Activated naive CD4-positive, alpha-beta T cell treated with anti-CD3 and anti-CD28 coated beads for 36 hours (primary cell): Measurements from ENCODE around the gene GNAQ. TPM values are rescaled to one million over a fixed set of nuclear protein-coding genes. Genes with fewer than 3 reads are reported as not detected.

Source experiments
- CTCF ChIA-PET: fragments of 350-600 bp; sonication (Branson Sonifier 250); formaldehyde crosslinking; loops from one replicate; lab custom pipeline; 2021; ENCODE audit warnings: antibody characterized with exemption; lab: Charles Lee
- DNase-seq: peaks from one replicate; pipeline ENCODE4 v3.0.0-alpha.2; 2020
- H3K27ac Mint-ChIP-seq: one replicate; pipeline ENCODE4 v1.8.0; 2021; ENCODE audit warnings: mild to moderate bottlenecking, mixed read lengths
- H3K27me3 Mint-ChIP-seq: one replicate; pipeline ENCODE4 v1.8.0; 2021; ENCODE audit warnings: low read depth, mixed read lengths
- H3K36me3 Mint-ChIP-seq: one replicate; pipeline ENCODE4 v1.8.0; 2021; ENCODE audit warnings: low read depth, mixed read lengths
- H3K4me1 Mint-ChIP-seq: one replicate; pipeline ENCODE4 v1.8.0; 2021; ENCODE audit warnings: low read depth, mixed read lengths
- H3K4me3 Mint-ChIP-seq: one replicate; pipeline ENCODE4 v1.8.0; 2021; ENCODE audit warnings: mild to moderate bottlenecking, moderate library complexity, mixed read lengths
- H3K9me3 Mint-ChIP-seq: one replicate; pipeline ENCODE4 v1.8.0; 2021; ENCODE audit warnings: mixed read lengths
- intact Hi-C: fragments of 100-400 bp; cut with micrococcal nuclease; formaldehyde crosslinking; loops from one replicate; pipeline ENCODE4 v1.15.1; 2023
- total RNA-seq, 2 experiments: library from RNA; stranded (reverse); gene quantifications; one replicate each; pipeline ENCODE4 v1.2.3, GENCODE V29; 2021

The GNAQ gene
- total RNA-seq, 2 experiments from 2014 or later = 22.4 to 22.7 TPM

GRCh38 chr9:77843871-77844155 is 187.8 kb downstream of the GNAQ start:
- no peak for DNase-seq
- H3K27me3 Mint-ChIP-seq = no peaks in the 10 kb centered on the region
- CTCF ChIA-PET = interaction anchor here (3.6 kb wide), 1 partner anchor 191 kb away, joined by 24 read pairs; no protein-coding TSS in a partner anchor
- H3K4me3 Mint-ChIP-seq = no peak overlapping the region
- no peaks in the 10 kb centered on the region for H3K9me3 Mint-ChIP-seq
- H3K36me3 Mint-ChIP-seq = no peaks in the 10 kb centered on the region
- intact Hi-C loops = loop anchor here (2.0 to 10.0 kb wide), 3 partner anchors 133 to 371 kb away; no protein-coding TSS in a partner anchor
- peaks cover 22% of the 10 kb centered on the region for H3K4me1 Mint-ChIP-seq
- H3K27ac Mint-ChIP-seq = no peak overlapping the region

- intact Hi-C loops = loop anchor here (2.0 to 10.0 kb wide), 3 partner anchors 134 to 372 kb away; no protein-coding TSS in a partner anchor
- Mint-ChIP-seq H3K4me1 (peaks cover 19% of the 10 kb centered on the region), H3K36me3 (no peaks in the 10 kb centered on the region), H3K27ac (no peak overlapping the region), H3K9me3 (no peaks in the 10 kb centered on the region), H3K27me3 (no peaks in the 10 kb centered on the region), H3K4me3 (no peak overlapping the region)
- CTCF ChIA-PET = interaction anchor here (3.6 kb wide), 1 partner anchor 191 kb away, joined by 24 read pairs; no protein-coding TSS in a partner anchor
- DNase-seq = no peak
These were observed 188.3 kb downstream of the GNAQ start for GRCh38 chr9:77843076-77843870.

DNA sequence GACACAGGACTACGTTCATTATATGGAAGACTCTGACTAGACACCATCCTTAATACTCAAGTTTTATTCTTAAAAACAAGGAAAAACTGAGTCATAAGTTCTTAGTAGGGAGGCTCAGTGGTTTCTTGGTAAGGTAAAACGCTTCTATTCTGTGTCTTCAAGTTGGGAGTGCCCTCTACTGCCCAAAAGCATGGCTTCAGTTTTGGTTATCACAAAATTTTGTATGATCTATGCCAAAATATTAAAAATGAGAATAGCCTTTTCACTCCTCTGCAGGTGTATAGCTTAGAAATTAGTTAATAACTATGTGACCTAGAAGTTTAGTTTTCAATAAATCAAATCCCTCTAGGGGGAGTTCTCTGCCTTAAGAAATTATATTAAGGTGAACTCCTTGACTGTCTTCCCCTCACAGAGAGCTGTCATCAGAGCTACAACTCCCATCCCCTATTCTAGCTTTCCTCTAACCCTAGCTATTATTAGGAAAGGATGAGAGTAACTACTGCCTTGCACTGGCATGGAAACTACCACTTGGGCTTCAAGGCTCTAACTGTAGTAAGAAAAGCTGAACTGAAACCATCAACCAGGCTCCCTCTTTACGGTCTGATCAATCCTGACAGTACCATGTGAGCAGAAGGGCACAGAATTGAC is 189.7 kb downstream of the GNAQ start:
- Mint-ChIP-seq H3K36me3 (no peaks in the 10 kb centered on the region), H3K27ac (no peak overlapping the region), H3K4me1 (peaks cover 7% of the 10 kb centered on the region), H3K27me3 (no peaks in the 10 kb centered on the region), H3K4me3 (no peak overlapping the region), H3K9me3 (no peaks in the 10 kb centered on the region)
- no peak for DNase-seq
- intact Hi-C loops = loop anchor here (1.0 to 10.0 kb wide), 5 partner anchors 135 to 409 kb away; no protein-coding TSS in a partner anchor
- CTCF ChIA-PET = interaction anchor here (0.6 to 3.6 kb wide), 12 partner anchors 12 to 384 kb away, joined by 3 to 24 read pairs (median 3); no protein-coding TSS in a partner anchor

GRCh38 chr9:77839459-77840140 is 192.0 kb downstream of the GNAQ start:
- Mint-ChIP-seq H3K9me3 (no peaks in the 10 kb centered on the region), H3K36me3 (no peaks in the 10 kb centered on the region), H3K27ac (no peak overlapping the region), H3K4me3 (no peak overlapping the region), H3K27me3 (no peaks in the 10 kb centered on the region), H3K4me1 (peaks cover 7% of the 10 kb centered on the region)
- CTCF ChIA-PET = no interaction called here
- intact Hi-C loops = loop anchor here (2.0 to 10.0 kb wide), 3 partner anchors 138 to 407 kb away; no protein-coding TSS in a partner anchor
- no peak for DNase-seq

DNA sequence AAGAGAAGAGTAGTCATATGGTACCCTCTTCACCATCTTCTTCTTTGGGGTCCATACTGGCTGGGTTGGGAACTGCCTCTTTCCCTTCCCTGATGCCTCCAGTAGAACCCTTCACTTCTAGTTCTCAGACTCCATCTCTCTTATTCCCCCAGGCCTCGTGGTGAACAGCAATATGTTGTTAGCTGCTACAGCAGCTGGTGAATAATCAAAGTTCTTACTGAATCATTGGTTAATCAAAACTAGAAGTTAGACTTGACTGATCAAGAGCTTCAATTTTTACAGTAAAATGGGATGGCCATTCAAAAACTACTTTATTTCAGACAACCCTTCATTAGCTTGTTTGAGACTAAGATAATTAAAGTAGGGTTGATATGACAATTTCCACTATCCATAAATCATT is 192.6 kb downstream of the GNAQ start:
- H3K27ac Mint-ChIP-seq = no peak overlapping the region
- CTCF ChIA-PET = no interaction called here
- intact Hi-C loops = no loop called here
- H3K4me3 Mint-ChIP-seq = no peak overlapping the region
- H3K36me3 Mint-ChIP-seq = no peaks in the 10 kb centered on the region
- DNase-seq = no peak
- H3K9me3 Mint-ChIP-seq = no peaks in the 10 kb centered on the region
- H3K4me1 Mint-ChIP-seq = peaks cover 7% of the 10 kb centered on the region
- H3K27me3 Mint-ChIP-seq = no peaks in the 10 kb centered on the region

DNA sequence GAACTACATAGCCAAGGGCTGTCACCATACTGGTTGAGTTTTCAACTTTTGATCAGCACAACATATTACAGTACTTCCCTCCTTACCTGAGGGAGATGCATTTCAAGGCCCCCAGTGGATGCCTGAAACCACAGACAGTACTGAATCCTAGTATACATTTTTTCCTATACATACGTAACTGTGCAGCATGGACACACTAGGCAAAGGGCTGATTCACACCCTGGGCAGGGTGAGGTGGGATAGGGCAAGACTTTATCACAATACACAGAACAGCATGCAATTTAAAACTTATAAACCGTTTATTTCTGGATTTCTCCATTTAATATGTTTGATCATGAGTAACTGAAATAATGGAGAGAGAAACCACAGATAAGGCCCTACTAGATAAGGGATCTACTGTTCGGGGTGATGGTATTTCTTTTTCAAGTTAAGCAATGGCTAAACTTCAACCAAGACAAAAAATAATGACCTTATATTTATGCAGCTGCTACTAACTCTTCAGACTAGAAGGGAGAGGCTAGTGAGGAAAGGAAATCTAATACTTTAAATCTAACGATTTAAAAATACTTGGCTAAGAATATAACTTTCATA is 196.6 kb downstream of the GNAQ start:
- no peak for DNase-seq
- no peak overlapping the region for H3K4me3 Mint-ChIP-seq
- H3K27ac Mint-ChIP-seq = no peak overlapping the region
- no peaks in the 10 kb centered on the region for H3K9me3 Mint-ChIP-seq
- peaks cover 16% of the 10 kb centered on the region for H3K4me1 Mint-ChIP-seq
- CTCF ChIA-PET = interaction anchor here (1.3 kb wide), 1 partner anchor 286 kb away, joined by 5 read pairs; no protein-coding TSS in a partner anchor
- no peaks in the 10 kb centered on the region for H3K27me3 Mint-ChIP-seq
- no peaks in the 10 kb centered on the region for H3K36me3 Mint-ChIP-seq
- intact Hi-C loops = no loop called here

GRCh38 chr9:77833561-77834429 is 197.8 kb downstream of the GNAQ start:
- Mint-ChIP-seq H3K4me1 (peaks cover 13% of the 10 kb centered on the region), H3K9me3 (no peaks in the 10 kb centered on the region), H3K36me3 (no peaks in the 10 kb centered on the region), H3K27me3 (no peaks in the 10 kb centered on the region), H3K4me3 (no peak overlapping the region), H3K27ac (no peak overlapping the region)
- CTCF ChIA-PET = no interaction called here
- DNase-seq = no peak
- intact Hi-C loops = no loop called here

DNA sequence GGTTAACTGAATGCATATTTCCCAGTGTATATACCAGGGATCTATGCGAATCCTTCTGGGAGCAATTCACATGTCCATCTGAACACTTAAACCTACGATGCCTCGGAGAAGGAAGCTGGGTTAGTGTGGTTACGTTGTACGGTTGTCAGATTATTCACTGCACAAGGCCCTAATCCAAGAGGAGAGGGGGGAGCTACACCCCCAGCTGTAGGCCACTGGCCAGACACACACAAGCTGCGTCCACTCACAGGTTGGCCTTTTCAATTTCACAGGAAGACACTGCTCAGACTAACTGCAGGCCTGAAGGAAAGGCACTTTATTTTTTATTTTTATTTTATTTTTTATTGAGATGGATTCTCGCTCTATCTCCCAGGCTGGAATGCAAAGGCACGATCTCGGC is 199.0 kb downstream of the GNAQ start:
- Mint-ChIP-seq H3K9me3 (no peaks in the 10 kb centered on the region), H3K4me3 (no peak overlapping the region), H3K4me1 (peaks cover 18% of the 10 kb centered on the region), H3K36me3 (no peaks in the 10 kb centered on the region), H3K27ac (no peak overlapping the region), H3K27me3 (no peaks in the 10 kb centered on the region)
- DNase-seq = no peak
- CTCF ChIA-PET = interaction anchor here (1.9 kb wide), 1 partner anchor 203 kb away, joined by 6 read pairs; no protein-coding TSS in a partner anchor
- intact Hi-C loops = no loop called here

DNA sequence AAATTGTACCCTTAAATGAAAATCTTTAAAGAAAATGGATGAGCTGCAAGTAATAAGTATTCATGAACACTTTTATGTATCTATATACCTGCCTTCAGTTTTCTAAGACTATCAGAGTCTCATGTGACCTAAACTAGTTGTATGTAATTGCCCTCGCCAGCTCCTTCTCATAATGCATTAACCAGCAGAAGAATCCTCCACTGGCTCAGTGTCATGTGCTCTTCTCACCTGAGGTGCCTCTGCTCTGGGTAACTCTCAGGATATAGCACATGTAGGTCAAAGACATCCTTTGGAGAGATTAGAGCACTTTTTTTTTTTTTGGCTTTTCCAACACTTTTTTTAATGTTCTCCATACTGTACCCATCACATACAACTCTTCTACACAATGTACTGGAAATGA is 199.8 kb downstream of the GNAQ start:
- intact Hi-C loops = no loop called here
- DNase-seq = no peak
- H3K9me3 Mint-ChIP-seq = no peaks in the 10 kb centered on the region
- no peaks in the 10 kb centered on the region for H3K27me3 Mint-ChIP-seq
- H3K36me3 Mint-ChIP-seq = no peaks in the 10 kb centered on the region
- H3K4me1 Mint-ChIP-seq = peaks cover 22% of the 10 kb centered on the region
- no peak overlapping the region for H3K4me3 Mint-ChIP-seq
- CTCF ChIA-PET = interaction anchor here (1.0 to 1.9 kb wide), 2 partner anchors 94 to 204 kb away, joined by 4 to 6 read pairs; no protein-coding TSS in a partner anchor
- H3K27ac Mint-ChIP-seq = no peak overlapping the region

DNA sequence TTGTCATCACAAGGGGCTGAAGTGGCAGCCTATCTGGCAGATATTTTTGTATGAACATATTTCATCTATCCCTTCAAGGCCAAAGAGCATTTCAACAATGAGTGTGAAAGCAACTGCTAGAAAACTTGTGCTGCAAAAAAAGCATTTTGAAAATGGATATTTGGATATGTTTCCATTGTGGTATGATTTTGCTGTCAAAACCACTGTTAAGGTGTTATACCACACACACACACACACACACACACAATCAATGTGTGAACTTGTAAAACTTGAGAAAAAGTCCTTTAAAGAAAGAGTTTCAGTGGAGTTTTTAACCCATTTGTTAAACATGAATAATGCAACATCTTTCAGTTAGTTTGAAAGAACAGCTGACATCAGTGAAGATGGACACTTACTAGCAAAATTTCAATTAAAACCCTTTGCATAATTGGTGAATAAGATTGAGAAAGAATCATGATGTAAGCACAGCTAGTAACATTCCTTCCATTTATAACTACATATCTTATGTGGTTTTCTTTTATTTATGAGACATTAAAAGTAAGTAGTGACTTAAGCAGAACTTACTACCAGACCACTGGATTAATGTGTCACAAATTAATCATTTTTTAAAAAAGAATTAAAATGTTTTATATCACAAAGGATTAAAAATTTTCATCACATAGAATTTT is 200.9 kb downstream of the GNAQ start:
- no peak overlapping the region for H3K27ac Mint-ChIP-seq
- peaks cover 22% of the 10 kb centered on the region for H3K4me1 Mint-ChIP-seq
- H3K27me3 Mint-ChIP-seq = no peaks in the 10 kb centered on the region
- CTCF ChIA-PET = interaction anchor here (0.7 kb wide), 1 partner anchor 374 kb away, joined by 3 read pairs; no protein-coding TSS in a partner anchor
- DNase-seq = no peak
- no peaks in the 10 kb centered on the region for H3K9me3 Mint-ChIP-seq
- H3K4me3 Mint-ChIP-seq = no peak overlapping the region
- H3K36me3 Mint-ChIP-seq = no peaks in the 10 kb centered on the region
- intact Hi-C loops = no loop called here

- peaks cover 22% of the 10 kb centered on the region for H3K4me1 Mint-ChIP-seq
- CTCF ChIA-PET = interaction anchor here (1.2 to 1.7 kb wide), 2 partner anchors 12 to 206 kb away, joined by 5 to 8 read pairs; no protein-coding TSS in a partner anchor
- H3K4me3 Mint-ChIP-seq = no peak overlapping the region
- H3K27ac Mint-ChIP-seq = no peak overlapping the region
- H3K36me3 Mint-ChIP-seq = no peaks in the 10 kb centered on the region
- no peak for DNase-seq
- H3K9me3 Mint-ChIP-seq = no peaks in the 10 kb centered on the region
- no peaks in the 10 kb centered on the region for H3K27me3 Mint-ChIP-seq
- intact Hi-C loops = no loop called here
These were observed 202.2 kb downstream of the GNAQ start for GRCh38 chr9:77829420-77829819.
